Esophagus (tissue), 2 donors: ENCODE data around the gene LRBA. TPM values are rescaled to one million over a fixed set of nuclear protein-coding genes. Genes with fewer than 3 reads are reported as not detected.

Experiments used
- H3K27ac ChIP-seq, 2 donors: one replicate each; pipeline ENCODE4 v1.5.1; 2013; ENCODE audit warnings: low read depth in 2 of 2, mild to moderate bottlenecking in 2 of 2, inconsistent platforms in 1 of 2, low read length in 1 of 2, moderate library complexity in 1 of 2
- H3K27me3 ChIP-seq, 2 donors: one replicate each; pipeline ENCODE4 v1.6.1; 2013; ENCODE audit warnings: low read length in 2 of 2, control low read depth in 1 of 2, mild to moderate bottlenecking in 1 of 2; ENCODE audit not compliant: insufficient read depth in 2 of 2, control insufficient read depth in 1 of 2
- H3K36me3 ChIP-seq, 2 donors: one replicate each; pipeline ENCODE4 v1.6.1; 2013; ENCODE audit warnings: low read length in 1 of 2; ENCODE audit not compliant: control insufficient read depth in 2 of 2, insufficient read depth in 2 of 2
- H3K4me1 ChIP-seq, 2 donors: one replicate each; pipeline ENCODE4 v1.6.1; 2013; ENCODE audit warnings: low read length in 1 of 2; ENCODE audit not compliant: control insufficient read depth in 2 of 2, insufficient read depth in 2 of 2
- H3K4me3 ChIP-seq, 2 donors: one replicate each; pipeline ENCODE4 v1.5.1; 2013; ENCODE audit warnings: low read length in 2 of 2, mild to moderate bottlenecking in 2 of 2, low read depth in 1 of 2, moderate library complexity in 1 of 2
- H3K9me3 ChIP-seq, 2 donors: one replicate each; pipeline ENCODE4 v1.6.1; 2013; ENCODE audit warnings: mild to moderate bottlenecking in 2 of 2, low read depth in 1 of 2, low read length in 1 of 2, moderate library complexity in 1 of 2; ENCODE audit not compliant: control insufficient read depth in 2 of 2, insufficient read depth in 1 of 2
- WGBS, 2 donors: extraction: QIAGEN DNeasy Blood & Tissue Kit; methylation state at CpG; one replicate each; pipeline ENCODE4 v1.1.7; 2013; 5-methylcytosine and 5-hydroxymethylcytosine counted together
- polyA plus RNA-seq, 2 donors: library from polyadenylated mRNA; stranded (reverse); fragments of 200-250 nt; gene quantifications; one replicate each; pipeline ENCODE4 v1.2.3, GENCODE V29; 2013
- donor health status: healthy with polysubstance abuse.
- donor health status: Bipolar disorder and iron deficiency.

LRBA gene
- polyA plus RNA-seq, 2 donors = 13.1 to 24.7 TPM

GRCh38 chr4:150253965-150254630 is 761.0 kb downstream of the LRBA start:
- H3K4me1 ChIP-seq = no peaks in the 10 kb centered on the region
- H3K4me3 ChIP-seq = no peak overlapping the region
- no peaks in the 10 kb centered on the region for H3K9me3 ChIP-seq
- H3K36me3 ChIP-seq = no peaks in the 10 kb centered on the region
- 92 to 94% methylated on average over 18 of the region's 18 CpGs for WGBS, 2 donors
- H3K27ac ChIP-seq = no peak overlapping the region
- no peaks in the 10 kb centered on the region for H3K27me3 ChIP-seq

DNA sequence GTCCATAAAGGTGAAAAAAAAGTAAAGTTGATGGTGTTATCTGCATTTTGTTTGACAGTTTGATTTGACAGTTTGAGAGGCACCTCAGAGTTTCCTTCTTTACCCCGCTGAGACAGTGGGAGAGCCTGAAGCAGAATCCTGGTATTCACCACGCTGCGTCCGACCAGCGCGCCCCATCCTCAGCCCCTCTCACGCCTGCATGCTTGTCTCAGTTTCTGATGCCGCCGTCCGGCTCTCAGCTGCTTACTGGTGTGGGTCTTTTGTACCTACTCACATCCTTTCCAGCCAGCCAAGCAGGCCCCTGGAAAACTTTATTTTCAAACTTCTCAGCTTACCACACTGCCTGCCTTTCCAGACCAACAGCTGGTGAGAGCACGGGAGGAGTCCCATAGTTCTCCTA is 761.7 kb downstream of the LRBA start:
- Histone ChIP-seq H3K4me1 (no peaks in the 10 kb centered on the region), H3K4me3 (no peak overlapping the region), H3K36me3 (no peaks in the 10 kb centered on the region), H3K27ac (no peak overlapping the region), H3K27me3 (no peaks in the 10 kb centered on the region), H3K9me3 (no peaks in the 10 kb centered on the region)
- 96 to 97% methylated on average over 10 to 11 of the region's 11 CpGs for whole genome bisulfite sequencing, 2 donors

DNA sequence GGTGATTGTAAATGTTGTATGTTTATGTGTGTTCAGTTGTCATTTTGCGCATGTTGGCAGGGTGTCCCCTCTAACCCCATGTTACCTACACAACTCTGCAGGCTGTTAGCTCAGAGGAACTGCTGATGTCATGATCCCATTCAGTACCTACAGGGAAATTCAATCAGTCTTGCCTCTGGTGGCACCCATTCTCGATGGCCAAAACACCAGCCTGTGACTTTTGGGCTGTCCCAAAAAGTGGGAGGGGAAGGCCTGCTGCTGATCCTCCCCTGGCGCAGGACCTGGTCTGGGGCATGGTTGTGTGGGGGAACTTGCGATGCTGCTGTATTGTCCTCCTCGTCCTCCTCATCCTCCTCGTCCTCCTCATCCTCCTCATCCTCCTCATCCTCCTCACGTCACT is 762.3 kb downstream of the LRBA start:
- no peaks in the 10 kb centered on the region for H3K27me3 ChIP-seq
- no peaks in the 10 kb centered on the region for H3K36me3 ChIP-seq
- H3K9me3 ChIP-seq = no peaks in the 10 kb centered on the region
- H3K4me3 ChIP-seq = no peak overlapping the region
- 91 to 94% methylated on average over 7 of the region's 7 CpGs for WGBS, 2 donors
- no peaks in the 10 kb centered on the region for H3K4me1 ChIP-seq
- no peak overlapping the region for H3K27ac ChIP-seq

- Histone ChIP-seq H3K36me3 (no peaks in the 10 kb centered on the region), H3K27me3 (no peaks in the 10 kb centered on the region), H3K27ac (no peak overlapping the region), H3K4me3 (no peak overlapping the region), H3K4me1 (no peaks in the 10 kb centered on the region), H3K9me3 (no peaks in the 10 kb centered on the region)
- 85 to 86% methylated on average over 6 of the region's 6 CpGs for WGBS, 2 donors
Observed at GRCh38 chr4:150252306-150252705, 762.8 kb downstream of the LRBA start.

GRCh38 chr4:150251752-150252190 is 763.3 kb downstream of the LRBA start:
- no peak overlapping the region for H3K4me3 ChIP-seq
- no peak overlapping the region for H3K27ac ChIP-seq
- no peaks in the 10 kb centered on the region for H3K36me3 ChIP-seq
- H3K27me3 ChIP-seq = no peaks in the 10 kb centered on the region
- WGBS, 2 donors = 75 to 79% methylated on average over 7 of the region's 7 CpGs
- no peaks in the 10 kb centered on the region for H3K9me3 ChIP-seq
- H3K4me1 ChIP-seq = no peaks in the 10 kb centered on the region

DNA sequence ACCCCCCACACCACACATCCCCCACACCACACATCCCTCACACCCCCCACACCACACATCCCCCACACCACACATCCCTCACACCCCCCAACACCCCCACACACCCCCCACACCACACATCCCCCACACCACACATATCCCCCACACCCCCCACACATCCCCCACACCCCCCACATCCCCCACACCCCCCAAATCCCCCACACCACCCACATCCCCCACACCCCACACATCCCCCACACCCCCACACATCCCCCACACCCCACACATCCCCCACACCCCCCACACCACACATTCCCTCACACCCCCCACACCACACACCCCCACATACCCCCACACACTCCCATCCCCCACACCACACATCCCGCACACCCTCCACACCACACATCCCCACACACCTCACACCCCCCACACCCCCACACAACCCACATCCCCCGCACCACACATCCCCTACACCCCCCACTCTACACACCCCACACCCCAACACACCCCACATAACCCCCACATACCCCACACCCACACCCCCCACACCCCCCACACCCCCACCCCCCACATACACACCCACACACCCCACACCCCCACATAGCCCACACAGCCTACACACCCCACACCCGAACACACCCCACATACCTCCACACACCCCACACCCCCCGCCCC is 764.0 kb downstream of the LRBA start:
- WGBS, 2 donors = 71 to 79% methylated on average over 4 of the region's 4 CpGs
- Histone ChIP-seq H3K4me1 (no peaks in the 10 kb centered on the region), H3K9me3 (no peaks in the 10 kb centered on the region), H3K36me3 (no peaks in the 10 kb centered on the region), H3K27ac (no peak overlapping the region), H3K27me3 (no peaks in the 10 kb centered on the region), H3K4me3 (no peak overlapping the region)

- WGBS, 2 donors = 87 to 88% methylated on average over 9 of the region's 9 CpGs
- Histone ChIP-seq H3K36me3 (no peaks in the 10 kb centered on the region), H3K4me1 (no peaks in the 10 kb centered on the region), H3K9me3 (no peaks in the 10 kb centered on the region), H3K27me3 (no peaks in the 10 kb centered on the region), H3K4me3 (no peak overlapping the region), H3K27ac (no peak overlapping the region)
Observed at GRCh38 chr4:150250293-150250997, 764.6 kb downstream of the LRBA start.

DNA sequence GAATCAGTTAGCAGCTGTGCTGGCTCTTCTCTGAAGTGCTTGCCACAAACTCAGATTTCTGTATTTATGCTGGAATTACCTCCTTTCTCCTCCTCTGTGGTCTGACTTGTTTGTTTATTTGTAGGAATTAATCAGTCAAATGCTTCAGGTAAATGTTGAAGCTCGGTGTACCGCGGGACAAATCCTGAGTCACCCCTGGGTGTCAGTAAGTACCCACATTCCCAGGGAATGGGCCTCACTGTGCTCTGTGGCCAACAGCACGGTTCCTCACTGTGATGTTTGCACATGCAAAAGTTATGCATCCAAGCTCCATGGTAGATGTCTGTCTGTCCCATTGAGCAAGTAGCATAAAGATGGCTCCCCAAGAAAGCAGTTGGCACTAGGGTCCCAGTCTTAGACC is 766.9 kb downstream of the LRBA start:
- Histone ChIP-seq H3K4me1 (no peaks in the 10 kb centered on the region), H3K27me3 (no peaks in the 10 kb centered on the region), H3K27ac (no peak overlapping the region), H3K9me3 (no peaks in the 10 kb centered on the region), H3K4me3 (no peak overlapping the region), H3K36me3 (no peaks in the 10 kb centered on the region)
- 76 to 78% methylated on average over 4 of the region's 4 CpGs for WGBS, 2 donors

DNA sequence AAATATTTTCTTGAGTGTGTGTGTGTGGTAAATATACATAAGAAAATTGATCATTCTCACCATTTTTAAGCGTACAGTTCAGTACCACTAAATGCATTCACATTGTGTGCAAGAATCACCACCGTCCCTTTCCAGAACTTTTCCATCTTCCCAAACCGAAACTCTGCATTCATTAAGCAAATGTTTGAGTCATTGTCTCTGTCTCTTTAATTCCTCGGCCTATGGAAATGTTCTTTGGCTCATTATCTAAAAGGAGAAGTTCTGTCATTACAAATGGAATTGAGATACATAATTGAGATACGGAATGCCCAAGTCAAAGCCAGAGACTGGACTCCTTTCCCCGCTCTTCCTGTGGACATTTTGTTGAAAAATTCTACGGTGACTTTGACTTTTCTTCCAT is 767.9 kb downstream of the LRBA start:
- H3K27me3 ChIP-seq = no peaks in the 10 kb centered on the region
- H3K4me1 ChIP-seq = no peaks in the 10 kb centered on the region
- no peaks in the 10 kb centered on the region for H3K36me3 ChIP-seq
- H3K9me3 ChIP-seq = no peaks in the 10 kb centered on the region
- H3K27ac ChIP-seq = no peak overlapping the region
- H3K4me3 ChIP-seq = no peak overlapping the region
- 92 to 94% methylated on average over 7 of the region's 7 CpGs for WGBS, 2 donors
